ENCODE measurements around the gene HOXC11.

Gene HOXC11

DNA sequence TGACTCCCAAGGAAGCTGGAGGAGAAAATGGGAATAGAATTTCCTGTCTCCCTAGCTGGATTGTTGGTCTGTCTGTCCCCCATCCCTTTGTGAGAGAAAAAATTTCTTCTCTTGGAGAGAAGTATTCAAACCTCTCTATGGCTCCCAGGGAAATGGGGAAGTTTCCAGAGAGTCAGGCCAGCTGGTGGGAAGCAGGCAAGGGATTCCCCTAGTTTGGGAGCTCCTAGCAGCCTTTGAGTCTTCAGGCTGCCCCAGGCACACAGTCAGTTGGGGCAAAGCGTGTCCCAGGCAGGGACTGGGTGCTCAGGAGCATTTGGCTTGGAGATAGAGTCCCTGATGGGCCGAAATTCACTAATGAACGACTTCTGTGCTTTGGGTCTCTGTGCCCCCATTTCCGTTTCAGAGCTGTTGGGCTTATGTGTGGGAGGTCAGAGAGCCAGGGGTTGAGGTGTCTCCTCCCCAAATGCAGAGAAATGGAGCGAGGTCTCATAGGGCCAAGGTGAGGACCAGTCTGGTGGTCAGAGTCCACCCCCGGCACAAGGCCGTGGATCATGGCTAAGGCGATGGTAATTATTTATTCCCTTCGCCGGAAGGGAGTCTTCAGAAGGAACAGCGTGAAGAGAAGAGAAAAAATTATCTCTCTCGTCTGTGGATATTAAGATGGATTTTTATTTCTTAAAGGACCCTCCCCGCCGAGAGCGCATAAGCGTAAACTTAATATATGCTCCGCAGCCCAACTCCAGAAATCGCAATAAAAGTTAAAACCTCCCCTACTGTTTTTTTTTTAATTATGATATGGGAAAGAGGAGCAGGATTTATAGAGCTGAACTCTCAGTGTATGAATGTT lies 20.5 kb downstream of the HOXC11 start:
- Histone ChIP-seq H3K27me3 (ENCODE audit: control insufficient read depth in 1 of 2, insufficient read depth in 2 of 2, low read length in 2 of 2) (peaks cover 95 to 100% of the 10 kb centered on the region in 2 donors), H3K4me1 (ENCODE audit: control insufficient read depth in 1 of 2, insufficient read depth in 2 of 2, low read length in 2 of 2) (peaks cover 19 to 24% of the 10 kb centered on the region in 2 donors), H3K9me3 (ENCODE audit: control insufficient read depth in 1 of 2, low read length in 2 of 2) (no peaks in the 10 kb centered on the region), H3K4me3 (ENCODE audit: low read depth in 1 of 2, low read length in 2 of 2) (no peak overlapping the region), H3K27ac (ENCODE audit: low read depth, low read length) (peak overlapping the region; percentile 70), H3K36me3 (ENCODE audit: control insufficient read depth in 1 of 2, insufficient read depth in 2 of 2, low read length in 2 of 2) (no peaks in the 10 kb centered on the region), H3K9ac (ENCODE audit: low read depth in 1 of 2, low read length in 2 of 2) (no peak overlapping the region)

GRCh38 chr12:53994009-53994263 lies 21.0 kb downstream of the HOXC11 start:
- Histone ChIP-seq H3K4me3 (ENCODE audit: low read depth in 1 of 2, low read length in 2 of 2) (no peak overlapping the region), H3K9ac (ENCODE audit: low read depth in 1 of 2, low read length in 2 of 2) (no peak overlapping the region), H3K27me3 (ENCODE audit: control insufficient read depth in 1 of 2, insufficient read depth in 2 of 2, low read length in 2 of 2) (peaks cover 95 to 100% of the 10 kb centered on the region in 2 donors), H3K9me3 (ENCODE audit: control insufficient read depth in 1 of 2, low read length in 2 of 2) (no peaks in the 10 kb centered on the region), H3K36me3 (ENCODE audit: control insufficient read depth in 1 of 2, insufficient read depth in 2 of 2, low read length in 2 of 2) (no peaks in the 10 kb centered on the region), H3K4me1 (ENCODE audit: control insufficient read depth in 1 of 2, insufficient read depth in 2 of 2, low read length in 2 of 2) (peaks cover 19 to 24% of the 10 kb centered on the region in 2 donors), H3K27ac (ENCODE audit: low read depth, low read length) (no peak overlapping the region)

DNA sequence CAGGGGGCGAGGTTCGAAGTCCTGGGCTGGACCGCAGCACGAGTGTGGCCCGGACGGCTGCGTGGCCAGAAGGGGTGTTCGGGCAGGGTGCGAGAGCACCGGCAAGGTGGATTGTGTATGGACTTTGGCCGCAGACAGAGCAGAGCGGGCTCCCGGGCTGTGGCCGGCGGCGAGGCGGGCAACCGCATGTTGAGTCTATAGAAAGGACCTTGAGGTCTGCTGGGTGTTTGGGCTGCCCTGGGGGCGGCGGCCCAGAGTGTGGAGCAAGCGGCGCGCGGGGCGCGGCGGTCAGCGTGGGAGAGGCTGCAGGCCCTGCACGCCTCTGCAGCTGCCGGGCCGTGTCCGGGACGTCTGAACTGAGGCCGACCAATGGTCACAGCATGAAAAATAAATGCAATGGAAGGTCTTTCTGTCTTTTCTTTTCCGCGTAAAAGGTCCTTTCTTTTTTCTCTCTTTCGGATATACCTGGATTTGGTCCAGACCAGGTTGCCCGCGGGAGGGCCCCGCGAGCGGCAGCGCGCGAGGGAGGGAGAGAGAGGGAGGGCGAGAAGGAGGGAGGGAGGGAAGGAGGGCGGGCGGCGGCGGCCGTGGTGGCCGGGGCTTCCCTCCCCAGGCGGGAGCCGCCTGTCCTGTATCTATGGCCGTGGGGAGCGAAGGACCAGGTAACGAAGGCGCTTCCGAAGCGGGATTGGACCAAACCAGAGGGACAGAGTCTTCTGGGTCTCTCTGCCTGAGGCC lies 21.5 kb downstream of the HOXC11 start:
- Histone ChIP-seq H3K9me3 (ENCODE audit: control insufficient read depth in 1 of 2, low read length in 2 of 2) (no peaks in the 10 kb centered on the region), H3K4me1 (ENCODE audit: control insufficient read depth in 1 of 2, insufficient read depth in 2 of 2, low read length in 2 of 2) (peaks cover 18 to 23% of the 10 kb centered on the region in 2 donors), H3K27ac (ENCODE audit: low read depth, low read length) (no peak overlapping the region), H3K4me3 (ENCODE audit: low read depth in 1 of 2, low read length in 2 of 2) (peak overlapping the region in 1 of 2 donors; percentile 70), H3K36me3 (ENCODE audit: control insufficient read depth in 1 of 2, insufficient read depth in 2 of 2, low read length in 2 of 2) (no peaks in the 10 kb centered on the region), H3K27me3 (ENCODE audit: control insufficient read depth in 1 of 2, insufficient read depth in 2 of 2, low read length in 2 of 2) (peaks cover 91 to 100% of the 10 kb centered on the region in 2 donors), H3K9ac (ENCODE audit: low read depth in 1 of 2, low read length in 2 of 2) (no peak overlapping the region)

DNA sequence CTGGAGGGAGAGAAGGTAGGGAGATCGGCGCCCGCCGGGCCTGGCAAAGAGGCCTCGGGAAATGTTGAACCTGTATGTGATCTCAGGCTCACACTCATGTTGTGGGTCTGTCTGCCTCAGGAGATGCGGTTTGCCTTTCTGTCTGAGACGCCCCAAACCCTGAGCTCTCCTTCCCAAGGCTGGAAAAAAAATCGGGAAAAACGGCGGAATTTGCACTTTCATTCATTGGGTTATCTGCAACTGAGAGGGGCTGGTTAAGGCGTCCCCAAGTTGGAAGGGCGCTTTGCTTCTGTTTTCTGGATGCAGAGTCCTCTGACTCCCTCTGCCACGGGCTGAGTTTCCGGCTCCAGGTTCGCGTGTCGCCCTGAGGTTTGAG lies 22.1 kb downstream of the HOXC11 start:
- Histone ChIP-seq H3K4me3 (ENCODE audit: low read depth in 1 of 2, low read length in 2 of 2) (peak overlapping the region; percentile 70 to 73), H3K4me1 (ENCODE audit: control insufficient read depth in 1 of 2, insufficient read depth in 2 of 2, low read length in 2 of 2) (peaks cover 16 to 21% of the 10 kb centered on the region in 2 donors)

GRCh38 chr12:53995378-53996239 lies 22.7 kb downstream of the HOXC11 start:
- Histone ChIP-seq H3K9me3 (ENCODE audit: control insufficient read depth in 1 of 2, low read length in 2 of 2) (no peaks in the 10 kb centered on the region), H3K27ac (ENCODE audit: low read depth, low read length) (no peak overlapping the region), H3K4me1 (ENCODE audit: control insufficient read depth in 1 of 2, insufficient read depth in 2 of 2, low read length in 2 of 2) (peaks cover 16 to 21% of the 10 kb centered on the region in 2 donors), H3K4me3 (ENCODE audit: low read depth in 1 of 2, low read length in 2 of 2) (peak overlapping the region; percentile 70 to 73), H3K36me3 (ENCODE audit: control insufficient read depth in 1 of 2, insufficient read depth in 2 of 2, low read length in 2 of 2) (no peaks in the 10 kb centered on the region), H3K27me3 (ENCODE audit: control insufficient read depth in 1 of 2, insufficient read depth in 2 of 2, low read length in 2 of 2) (peaks cover 92 to 100% of the 10 kb centered on the region in 2 donors), H3K9ac (ENCODE audit: low read depth in 1 of 2, low read length in 2 of 2) (peak overlapping the region; percentile 54 to 59)

More for the DNA sequence above, 22.1 kb downstream of the HOXC11 start:
- Histone ChIP-seq H3K9ac (ENCODE audit: low read depth in 1 of 2, low read length in 2 of 2) (no peak overlapping the region), H3K9me3 (ENCODE audit: control insufficient read depth in 1 of 2, low read length in 2 of 2) (no peaks in the 10 kb centered on the region), H3K27ac (ENCODE audit: low read depth, low read length) (no peak overlapping the region), H3K36me3 (ENCODE audit: control insufficient read depth in 1 of 2, insufficient read depth in 2 of 2, low read length in 2 of 2) (no peaks in the 10 kb centered on the region), H3K27me3 (ENCODE audit: control insufficient read depth in 1 of 2, insufficient read depth in 2 of 2, low read length in 2 of 2) (peaks cover 92 to 100% of the 10 kb centered on the region in 2 donors)

GRCh38 chr12:53996240-53997203 lies 23.6 kb downstream of the HOXC11 start:
- Histone ChIP-seq H3K9me3 (ENCODE audit: control insufficient read depth in 1 of 2, low read length in 2 of 2) (no peaks in the 10 kb centered on the region), H3K9ac (ENCODE audit: low read depth in 1 of 2, low read length in 2 of 2) (peak overlapping the region in 1 of 2 donors; percentile 54), H3K36me3 (ENCODE audit: control insufficient read depth in 1 of 2, insufficient read depth in 2 of 2, low read length in 2 of 2) (no peaks in the 10 kb centered on the region), H3K4me1 (ENCODE audit: control insufficient read depth in 1 of 2, insufficient read depth in 2 of 2, low read length in 2 of 2) (peaks cover 16 to 21% of the 10 kb centered on the region in 2 donors), H3K4me3 (ENCODE audit: low read depth in 1 of 2, low read length in 2 of 2) (peak overlapping the region; percentile 70 to 73), H3K27ac (ENCODE audit: low read depth, low read length) (no peak overlapping the region), H3K27me3 (ENCODE audit: control insufficient read depth in 1 of 2, insufficient read depth in 2 of 2, low read length in 2 of 2) (peaks cover 92 to 100% of the 10 kb centered on the region in 2 donors)

GRCh38 chr12:53997204-53998109 lies 24.5 kb downstream of the HOXC11 start:
- Histone ChIP-seq H3K9ac (ENCODE audit: low read depth in 1 of 2, low read length in 2 of 2) (no peak overlapping the region), H3K36me3 (ENCODE audit: control insufficient read depth in 1 of 2, insufficient read depth in 2 of 2, low read length in 2 of 2) (no peaks in the 10 kb centered on the region), H3K27ac (ENCODE audit: low read depth, low read length) (peak overlapping the region; percentile 14), H3K4me3 (ENCODE audit: low read depth in 1 of 2, low read length in 2 of 2) (no peak overlapping the region), H3K4me1 (ENCODE audit: control insufficient read depth in 1 of 2, insufficient read depth in 2 of 2, low read length in 2 of 2) (peaks cover 16 to 21% of the 10 kb centered on the region in 2 donors), H3K27me3 (ENCODE audit: control insufficient read depth in 1 of 2, insufficient read depth in 2 of 2, low read length in 2 of 2) (peaks cover 92 to 100% of the 10 kb centered on the region in 2 donors), H3K9me3 (ENCODE audit: control insufficient read depth in 1 of 2, low read length in 2 of 2) (no peaks in the 10 kb centered on the region)

- H3K9ac ChIP-seq (ENCODE audit: low read depth in 1 of 2, low read length in 2 of 2) = no peak overlapping the region
- H3K4me3 ChIP-seq (ENCODE audit: low read depth in 1 of 2, low read length in 2 of 2) = no peak overlapping the region
- no peak overlapping the region for H3K27ac ChIP-seq (ENCODE audit: low read depth, low read length)
- peaks cover 16 to 21% of the 10 kb centered on the region in 2 donors for H3K4me1 ChIP-seq (ENCODE audit: control insufficient read depth in 1 of 2, insufficient read depth in 2 of 2, low read length in 2 of 2)
- H3K36me3 ChIP-seq (ENCODE audit: control insufficient read depth in 1 of 2, insufficient read depth in 2 of 2, low read length in 2 of 2) = no peaks in the 10 kb centered on the region
- no peaks in the 10 kb centered on the region for H3K9me3 ChIP-seq (ENCODE audit: control insufficient read depth in 1 of 2, low read length in 2 of 2)
- peaks cover 92 to 100% of the 10 kb centered on the region in 2 donors for H3K27me3 ChIP-seq (ENCODE audit: control insufficient read depth in 1 of 2, insufficient read depth in 2 of 2, low read length in 2 of 2)
Measured at GRCh38 chr12:53998110-53998899, 25.4 kb downstream of the HOXC11 start.
